Measurements from ENCODE around the gene LSM5.

Gene LSM5

DNA sequence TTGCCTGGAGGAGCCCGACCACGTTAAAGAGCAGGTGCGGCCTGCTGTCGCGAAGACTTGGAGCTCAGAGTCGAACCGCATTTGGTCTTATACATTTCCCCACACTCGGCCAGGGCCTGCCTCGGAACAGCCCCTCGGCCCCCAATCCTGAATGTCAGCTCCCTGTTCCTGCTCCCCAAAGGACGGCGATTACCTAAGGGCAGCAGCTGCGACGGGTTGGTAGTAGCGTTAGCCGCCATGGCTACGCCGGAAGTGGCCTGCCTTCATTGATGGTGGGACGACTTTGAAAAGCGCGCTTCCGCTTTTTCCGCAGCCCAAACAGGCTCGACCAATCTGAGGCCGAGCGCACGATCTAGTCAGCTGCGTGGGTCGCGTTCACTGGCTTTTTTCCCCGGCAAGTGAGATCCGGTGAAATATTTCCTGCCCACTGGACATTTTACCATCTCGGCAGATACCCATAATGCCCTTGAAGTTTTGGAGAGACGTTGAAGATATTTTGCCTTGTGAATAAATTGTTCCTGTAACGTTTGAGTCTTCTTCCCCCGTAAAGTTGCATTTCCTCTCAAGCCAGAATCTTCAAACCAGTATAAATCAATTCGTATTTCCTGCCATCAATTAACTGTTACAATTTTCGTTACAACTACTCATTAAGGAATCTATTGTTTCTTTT is at the start of gene LSM5:
Gene LSM5 (minus strand): TSS at position 254 of the 670 bp plus-strand sequence. CDS start 15 bp downstream, at position 239.
- peak; percentile 84 for DNase-seq

DNA sequence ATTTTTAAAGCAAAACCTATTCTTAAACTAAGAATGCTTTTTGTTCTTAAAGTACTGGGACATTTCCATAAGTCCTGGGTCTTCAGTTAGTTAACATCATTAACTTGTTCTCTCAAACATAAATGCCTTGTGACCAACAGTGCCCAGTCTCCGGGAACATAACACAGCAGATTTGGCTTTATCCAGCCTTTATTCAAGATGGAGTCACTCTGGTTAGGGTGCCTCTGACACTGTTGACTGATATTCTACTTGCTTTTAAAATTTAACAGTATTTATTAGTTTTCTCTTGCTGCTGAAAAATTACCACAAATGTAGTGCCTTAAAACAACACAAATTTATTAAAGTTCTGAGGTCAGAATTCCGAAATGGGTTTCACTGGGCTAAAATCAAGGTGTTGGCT is 49.2 kb upstream of the LSM5 start:
- DNase-seq: no peak

DNA sequence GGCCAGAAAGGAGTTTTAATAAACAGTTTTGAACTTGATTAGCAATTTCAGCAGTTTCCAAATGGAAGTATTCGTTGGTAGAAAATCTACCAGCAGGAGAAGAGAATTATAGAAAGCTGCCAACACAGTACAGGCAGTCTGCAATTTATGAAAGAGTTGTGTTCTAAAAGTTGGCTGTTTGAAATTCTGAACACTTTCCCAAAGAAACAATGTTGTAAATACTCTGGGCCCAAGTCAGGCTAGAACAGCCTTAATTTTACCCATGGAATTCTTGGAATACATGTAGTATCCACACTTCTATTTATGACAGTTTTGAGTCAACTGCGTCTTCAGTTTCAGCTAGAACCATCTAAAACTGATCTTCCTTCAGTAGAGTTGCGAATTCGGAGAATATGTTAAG is 47.6 kb upstream of the LSM5 start:
- DNase-seq: no peak

DNA sequence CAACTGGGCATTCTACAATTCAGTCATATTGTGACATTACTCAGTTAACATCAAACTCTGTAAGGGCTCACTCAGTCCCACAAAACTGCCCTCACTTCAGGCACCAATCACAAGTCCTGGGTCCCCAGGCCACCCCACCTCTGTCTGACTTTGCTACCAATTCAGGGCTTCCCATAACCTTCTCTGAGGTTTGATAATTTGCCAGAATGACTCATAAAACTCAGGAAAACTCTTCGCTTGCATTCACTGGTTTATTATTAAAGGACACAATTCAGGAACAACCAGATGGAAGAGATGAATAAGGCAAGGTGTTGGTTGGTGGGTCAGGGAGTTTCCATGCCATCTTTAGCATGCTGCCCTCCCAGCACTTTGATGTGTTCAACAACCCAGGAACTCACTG is 46.4 kb upstream of the LSM5 start:
- DNase-seq: no peak

DNA sequence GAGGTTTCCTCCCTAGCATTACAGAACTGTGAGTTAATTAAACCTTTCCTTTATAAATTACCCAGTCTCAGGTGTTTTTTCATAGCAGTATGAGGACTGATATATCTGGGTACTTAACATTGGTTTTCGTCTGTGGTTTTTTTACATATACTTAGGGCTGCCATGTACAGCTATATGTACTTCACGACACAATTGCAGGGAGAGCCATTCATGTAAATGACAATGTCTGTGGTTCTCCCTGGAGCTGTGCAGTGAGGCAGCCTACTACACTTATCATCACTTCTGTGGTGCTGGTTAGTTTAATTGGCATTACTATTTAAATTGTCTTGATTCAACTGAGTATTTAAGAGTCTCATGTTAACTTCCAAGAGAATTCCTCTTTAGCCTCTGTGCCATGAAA is 45.8 kb upstream of the LSM5 start:
- no peak for DNase-seq

DNA sequence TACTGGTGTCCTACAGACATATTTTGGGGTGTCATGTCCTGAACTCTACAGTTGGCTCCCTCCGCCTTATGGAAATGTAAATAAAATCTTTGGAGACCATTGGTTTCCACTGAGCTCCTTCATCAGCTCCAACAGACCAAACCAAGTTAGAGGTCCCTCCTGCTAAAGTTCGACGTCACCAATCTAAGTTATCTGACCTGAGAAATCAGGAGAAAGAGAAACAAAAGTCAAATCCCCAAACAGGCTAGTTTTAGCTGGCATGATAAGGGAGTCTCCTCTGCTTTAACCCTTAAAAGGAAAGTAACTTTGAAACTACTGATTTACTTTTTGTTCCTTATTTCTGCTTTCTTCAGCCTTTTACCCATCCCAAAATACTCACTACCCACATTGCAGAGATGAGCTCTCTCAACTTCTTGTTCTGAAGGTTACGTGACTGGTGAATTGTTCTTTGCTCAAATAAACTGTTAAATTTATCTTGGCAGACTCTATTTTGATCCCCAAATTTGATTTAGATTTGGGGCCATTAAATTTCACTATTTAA is 45.1 kb upstream of the LSM5 start:
- DNase-seq: no peak

DNA sequence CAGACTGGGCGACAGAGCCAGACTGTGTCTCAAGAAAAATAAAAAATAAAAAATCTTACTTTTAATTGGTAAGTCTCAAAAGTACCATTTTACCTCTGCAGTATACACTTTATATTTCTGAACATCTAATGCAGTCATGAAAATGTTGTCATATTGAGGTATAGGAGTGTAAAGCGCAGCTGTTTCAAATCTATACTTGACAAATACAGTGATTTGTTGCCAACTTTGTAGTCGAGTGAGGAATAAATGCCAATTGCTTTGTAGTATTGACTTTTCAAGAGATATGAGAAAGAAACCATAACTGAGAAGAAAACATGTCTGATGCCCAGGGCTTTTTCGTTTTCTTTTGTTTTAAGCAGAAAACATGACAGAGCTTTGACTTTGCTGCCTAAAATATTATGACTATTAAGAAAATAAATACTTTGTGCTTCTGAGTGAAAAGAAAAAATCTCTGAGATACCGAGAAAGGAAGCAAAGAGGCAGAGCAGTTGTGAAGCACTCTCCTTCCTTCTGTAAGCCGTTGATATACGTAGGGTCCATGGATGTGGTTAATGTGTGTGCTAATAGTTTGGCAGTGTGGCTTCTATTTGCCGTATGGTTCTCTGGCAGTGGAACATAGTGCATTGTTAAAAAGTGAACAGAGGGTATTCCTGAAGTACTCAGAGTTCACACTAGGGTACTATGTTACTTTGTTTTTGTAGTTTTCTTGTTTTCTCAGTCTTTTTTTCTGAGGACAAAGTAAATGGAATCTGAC is 43.3 kb upstream of the LSM5 start:
- DNase-seq: no peak

DNA sequence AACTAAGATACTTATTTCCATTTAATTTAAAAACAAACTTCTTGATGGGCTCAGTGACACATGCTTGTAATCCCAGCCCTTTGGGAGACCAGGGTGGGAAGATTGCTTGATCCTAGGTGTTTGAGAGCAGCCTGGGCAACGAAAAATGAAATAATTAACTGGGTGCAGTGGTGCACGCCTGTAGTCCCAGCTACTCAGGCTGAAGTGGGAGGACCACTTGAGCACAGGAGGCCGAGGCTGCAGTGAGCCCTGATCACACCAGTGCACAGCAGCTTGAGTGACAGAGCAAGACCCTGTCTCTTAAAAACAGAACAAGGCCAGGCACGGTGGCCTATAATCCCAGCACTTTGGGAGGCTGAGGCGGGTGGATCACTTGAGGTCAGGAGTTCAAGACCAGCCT is 42.5 kb upstream of the LSM5 start:
- DNase-seq: no peak

DNA sequence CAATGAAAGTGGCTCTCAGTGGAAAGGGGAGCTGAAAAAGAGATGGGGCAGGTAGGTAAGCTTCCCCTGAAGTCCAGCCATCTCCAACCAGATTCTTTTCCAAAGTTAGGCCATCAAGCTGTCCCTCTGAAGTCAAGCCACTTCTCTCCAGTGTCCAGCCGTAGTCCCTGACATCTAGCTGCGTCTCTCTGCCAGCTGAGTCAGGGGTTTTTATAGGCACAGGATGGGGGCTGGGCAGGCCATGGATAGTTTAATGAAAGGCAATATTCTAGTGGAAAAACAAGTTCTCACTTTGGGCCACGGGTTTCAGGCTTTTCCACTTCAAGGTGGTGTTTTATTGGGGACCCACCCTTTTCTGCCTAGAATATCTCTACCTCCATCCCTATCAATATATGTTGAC is 41.9 kb upstream of the LSM5 start:
- DNase-seq: no peak

DNA sequence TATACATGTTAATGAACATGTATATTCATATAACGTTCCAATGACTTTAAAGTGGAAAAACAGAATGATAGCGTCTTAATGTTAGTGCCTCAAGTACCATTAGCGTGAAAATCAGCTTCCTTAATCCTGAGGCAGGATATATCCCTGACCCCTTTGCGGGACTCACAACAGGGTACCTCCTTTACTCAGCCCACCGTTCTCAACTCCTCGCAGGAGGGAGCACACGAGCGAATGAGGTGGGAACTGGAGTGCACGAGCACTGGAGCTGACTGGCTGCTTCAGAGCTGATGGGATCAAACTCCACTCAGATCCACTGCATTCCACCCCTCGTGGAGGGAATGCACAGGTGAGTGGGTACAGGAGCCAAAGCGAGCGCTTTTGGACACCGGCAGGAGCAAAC is 41.2 kb upstream of the LSM5 start:
- no peak for DNase-seq

DNA sequence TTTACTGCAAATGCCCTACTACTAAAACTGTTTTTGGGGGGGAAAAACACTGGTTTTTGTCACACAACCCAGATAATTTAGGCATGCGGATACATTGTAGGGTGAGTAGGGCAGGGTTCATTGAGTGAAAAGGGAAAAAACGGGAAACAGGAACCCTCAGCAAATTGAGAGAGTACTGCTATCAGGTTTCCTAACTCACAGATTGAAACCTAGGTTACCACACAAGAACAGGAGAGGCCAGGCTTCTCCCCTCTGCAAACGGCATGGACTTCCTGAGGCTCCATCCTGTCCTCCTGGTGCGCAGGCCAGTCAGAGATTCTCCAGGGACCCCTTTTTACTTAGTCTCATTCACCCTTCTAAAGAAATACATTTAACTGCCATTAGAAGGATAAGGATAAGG is 35.7 kb upstream of the LSM5 start:
- no peak for DNase-seq

DNA sequence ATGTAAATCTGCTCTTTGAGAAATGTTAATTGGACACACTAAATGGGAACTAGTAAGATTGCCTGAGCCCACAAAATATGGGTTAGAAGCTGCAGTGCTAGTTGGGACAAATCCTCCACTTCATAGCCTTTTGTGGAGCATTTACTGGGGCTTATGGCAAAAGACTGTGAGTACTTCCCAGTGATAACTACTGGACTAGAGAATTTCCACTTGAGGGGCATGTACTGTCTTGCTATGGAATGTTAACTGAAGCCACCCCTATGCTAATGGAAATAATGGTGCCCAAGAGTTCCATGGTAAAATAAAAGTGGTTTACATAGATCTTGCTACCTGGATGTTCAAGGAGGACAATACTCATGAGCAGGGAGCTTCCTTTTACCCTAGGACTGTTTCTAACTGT is 34.5 kb upstream of the LSM5 start:
- no peak for DNase-seq

DNA sequence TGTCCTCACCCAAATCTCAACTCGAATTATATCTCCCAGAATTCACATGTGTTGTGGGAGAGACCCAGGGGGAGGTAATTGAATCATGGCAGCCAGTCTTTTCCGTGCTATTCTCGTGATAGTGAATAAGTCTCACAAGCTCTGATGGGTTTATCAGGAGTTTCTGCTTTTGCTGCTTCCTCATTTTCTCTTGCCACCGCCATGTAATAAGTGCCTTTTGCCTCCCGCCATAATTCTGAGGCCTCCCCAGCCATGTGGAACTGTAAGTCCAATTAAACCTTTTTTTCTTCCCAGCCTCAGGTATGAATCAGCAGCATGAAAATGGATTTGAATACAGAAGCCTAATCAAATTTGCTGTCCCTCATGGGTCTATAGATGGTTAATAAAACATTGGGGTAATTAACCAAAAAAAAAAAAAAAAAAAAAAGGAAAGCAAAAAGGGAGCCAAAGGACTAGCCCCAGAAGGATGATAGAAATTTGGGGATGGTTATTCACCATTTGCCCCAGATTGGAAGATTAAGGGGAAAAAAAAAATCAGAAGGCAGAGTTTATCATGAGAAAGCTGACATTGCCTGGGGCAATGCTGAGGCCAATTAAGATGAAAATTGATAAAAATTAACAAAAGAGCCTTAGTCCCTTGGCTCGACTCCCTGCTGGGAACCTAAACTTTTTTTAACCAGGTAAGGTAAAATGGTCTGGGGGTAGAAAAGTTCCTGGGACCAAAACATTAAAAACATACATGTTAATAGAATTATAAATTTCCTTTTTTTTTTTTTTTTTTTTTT is 32.8 kb upstream of the LSM5 start:
- no peak for DNase-seq

DNA sequence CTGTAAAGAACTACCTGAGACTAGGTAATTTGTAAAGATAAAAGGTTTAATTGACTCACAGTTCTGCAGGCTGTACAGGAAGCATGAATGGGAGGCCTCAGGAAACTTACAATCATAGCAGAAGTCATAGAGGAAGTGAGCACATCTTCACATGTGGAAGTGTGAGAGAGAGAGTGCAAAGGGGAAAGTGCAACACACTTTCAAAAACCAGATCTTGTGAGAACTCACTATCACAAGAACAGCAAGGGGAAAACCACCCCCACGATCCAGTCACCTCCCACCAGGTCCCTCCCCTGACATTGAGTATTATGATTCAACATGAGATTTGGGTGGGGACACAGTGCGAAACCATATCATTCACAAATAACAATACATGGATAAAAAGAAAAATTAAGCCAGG is 29.6 kb upstream of the LSM5 start:
- no peak for DNase-seq

DNA sequence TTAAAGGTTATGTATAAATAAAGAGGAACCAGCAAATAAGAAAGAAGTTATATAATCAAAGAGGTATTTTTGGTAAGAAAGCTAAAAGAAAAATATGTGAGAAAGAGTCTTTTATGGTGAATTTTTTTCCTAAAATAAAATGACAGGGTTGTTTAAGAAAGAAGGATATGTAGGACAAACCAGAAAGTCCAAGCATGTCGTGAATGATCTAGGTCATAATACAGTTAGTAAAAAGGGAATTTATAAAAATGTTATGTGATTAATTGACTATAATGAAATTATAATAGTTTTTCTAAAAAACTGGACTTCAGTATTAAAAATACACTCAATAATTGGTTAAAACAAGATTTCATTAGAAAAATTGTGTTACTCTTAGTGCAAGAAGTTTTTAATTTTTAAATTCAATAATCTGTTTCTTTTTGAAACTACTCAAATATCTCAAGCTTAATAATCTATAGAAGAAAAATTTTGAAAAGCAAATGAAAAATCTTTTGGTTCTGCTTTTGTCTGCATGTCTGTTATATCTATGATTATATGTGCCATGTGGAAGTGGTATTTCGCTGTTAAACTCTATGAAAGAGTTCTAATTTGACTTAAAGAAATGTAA is 28.5 kb upstream of the LSM5 start:
- no peak for DNase-seq

DNA sequence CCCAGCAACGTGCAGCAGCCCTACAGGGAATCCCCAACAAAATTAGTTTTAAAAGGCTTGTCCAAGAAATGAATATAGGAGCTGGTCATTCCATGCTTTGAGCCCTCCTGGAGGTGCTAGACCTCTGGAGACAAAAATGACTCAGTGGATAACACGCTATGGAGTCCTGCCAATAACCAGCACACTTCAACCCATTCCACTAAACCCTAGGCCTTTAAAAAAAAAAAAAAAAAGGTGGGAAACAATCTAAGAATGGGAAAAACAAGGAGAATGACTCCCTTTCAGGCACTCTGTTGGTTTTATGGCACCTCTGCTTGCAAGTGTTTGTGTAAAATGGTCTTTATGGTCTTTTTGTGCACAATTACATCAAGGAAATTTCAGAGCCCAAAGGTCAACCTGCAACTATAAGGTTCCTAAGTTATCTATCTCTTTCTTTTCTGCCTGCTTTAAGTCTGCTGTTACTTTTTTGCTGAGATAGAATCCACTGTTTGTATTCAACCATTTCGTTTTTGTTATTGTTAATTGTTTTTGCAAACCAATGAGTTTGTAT is 26.4 kb upstream of the LSM5 start:
- no peak for DNase-seq

DNA sequence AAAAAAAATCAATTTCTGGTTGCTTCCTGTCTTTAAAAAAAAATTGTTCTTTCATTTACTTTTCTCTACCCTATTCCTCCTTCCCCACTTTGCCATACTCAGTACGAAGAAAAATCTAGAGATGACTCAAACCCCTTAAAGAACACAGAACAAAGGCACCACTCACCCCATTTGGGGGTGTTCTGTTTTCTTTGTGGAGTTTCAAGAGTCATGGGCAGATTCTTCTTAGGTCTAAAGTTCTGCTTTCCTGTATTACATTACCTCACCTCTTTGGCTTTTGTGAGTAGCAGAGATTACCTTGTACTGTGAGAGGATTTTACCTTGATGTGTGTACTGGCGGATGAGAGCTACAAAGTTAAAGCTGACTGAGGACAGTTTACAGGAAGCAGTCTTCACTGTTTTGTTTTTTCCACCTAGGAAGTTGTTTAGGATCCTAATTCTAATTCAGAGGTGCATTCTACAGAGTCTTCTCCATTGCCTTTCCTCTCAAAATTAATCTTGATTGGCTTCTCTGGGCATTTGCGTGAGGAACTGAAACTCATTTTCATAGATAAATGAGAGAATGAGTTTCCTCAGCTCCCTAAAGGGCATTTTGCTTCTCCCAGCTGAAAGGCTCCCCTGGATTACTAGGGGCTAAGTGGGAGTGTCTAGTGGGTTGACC is 25.8 kb upstream of the LSM5 start:
- DNase-seq: no peak

DNA sequence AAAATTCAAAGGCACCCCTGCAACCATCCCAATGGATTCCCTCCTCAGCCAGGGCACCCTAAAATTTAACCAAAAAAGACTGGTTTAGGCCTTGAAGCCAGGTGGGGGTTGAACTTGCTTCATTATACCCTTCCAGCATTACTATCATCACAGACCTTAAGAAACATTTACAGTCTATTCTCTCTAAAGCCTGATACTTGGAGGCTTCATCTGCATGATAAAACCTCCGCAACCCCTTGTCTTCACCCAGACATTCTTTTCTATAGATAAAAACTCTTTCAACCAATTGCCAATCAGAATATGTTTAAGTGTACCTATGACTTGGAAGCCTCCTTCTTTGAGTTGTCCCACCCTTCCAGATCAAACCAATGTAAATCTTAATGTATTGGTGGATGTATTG is 23.0 kb upstream of the LSM5 start:
- no peak for DNase-seq

DNA sequence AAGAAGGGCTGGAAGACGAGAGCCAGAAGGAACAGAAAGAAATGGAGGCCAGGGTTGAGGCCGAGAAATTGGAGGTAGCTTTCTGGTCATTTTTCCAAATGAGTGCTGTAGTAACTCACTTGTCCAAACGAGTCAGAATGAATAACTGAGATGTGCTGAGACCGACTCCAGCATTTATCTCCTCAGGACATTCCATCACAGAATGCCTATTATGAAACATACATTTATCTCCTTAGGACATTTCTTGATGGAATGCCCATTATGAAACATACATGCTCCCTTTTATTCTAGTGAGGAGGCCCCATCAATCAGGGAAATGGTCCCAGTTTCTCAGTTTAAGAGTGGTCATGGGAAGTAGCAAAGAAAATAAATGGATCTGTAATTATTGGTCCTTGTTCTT is 21.6 kb upstream of the LSM5 start:
- DNase-seq: no peak

DNA sequence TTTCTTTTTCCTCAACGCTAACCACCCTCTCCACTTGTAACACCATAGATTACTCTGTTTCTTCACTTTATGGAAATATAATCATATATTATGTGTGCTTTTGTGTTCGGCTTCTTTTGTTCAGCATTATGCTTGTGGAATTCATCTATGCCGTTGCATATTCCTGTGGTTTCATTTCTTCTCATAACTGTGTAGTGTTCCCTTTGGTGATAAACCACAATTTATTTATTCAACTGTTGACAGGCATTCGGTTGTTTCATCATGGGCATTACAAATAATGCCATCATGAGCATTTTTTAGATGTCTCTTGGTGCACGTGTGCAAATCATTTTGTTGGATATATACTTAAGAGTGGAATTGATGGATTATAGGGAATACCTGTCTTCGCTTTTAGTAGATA is 17.2 kb upstream of the LSM5 start:
- DNase-seq: no peak

DNA sequence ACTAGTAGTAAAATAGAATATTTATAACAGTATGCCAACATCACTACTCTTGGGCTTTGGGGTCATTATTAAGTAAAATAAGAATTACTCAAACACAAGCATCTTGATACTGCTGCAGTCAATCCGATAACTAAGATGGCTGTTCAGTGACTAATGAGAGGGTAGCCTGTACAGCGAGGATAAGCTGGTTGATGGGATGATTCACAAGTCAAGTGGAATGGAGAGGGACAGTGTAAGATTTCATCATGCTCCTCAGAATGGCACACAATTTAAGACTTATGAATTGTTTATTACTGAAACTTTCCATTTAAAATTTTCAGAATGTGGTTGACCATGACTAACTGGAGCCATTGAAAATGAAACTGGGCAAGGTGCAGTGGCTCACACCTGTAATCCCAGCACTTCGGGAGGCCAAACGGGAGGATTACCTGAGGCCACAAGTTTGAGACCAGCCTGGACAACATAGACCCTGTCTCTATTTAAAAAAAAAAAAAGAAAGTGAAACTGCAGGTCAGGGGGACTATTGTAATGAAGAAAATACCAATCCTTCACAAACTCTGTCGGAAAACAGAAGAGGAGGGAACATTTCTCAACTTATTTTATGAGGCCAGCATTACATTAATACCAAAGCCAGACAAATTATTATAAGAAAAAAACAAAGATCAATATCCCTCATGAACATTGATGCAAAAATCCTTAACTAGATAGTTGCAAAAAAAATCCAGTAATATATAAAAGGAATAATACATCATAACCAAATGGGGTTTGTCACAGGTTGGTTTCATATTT is 16.3 kb upstream of the LSM5 start:
- DNase-seq: no peak

DNA sequence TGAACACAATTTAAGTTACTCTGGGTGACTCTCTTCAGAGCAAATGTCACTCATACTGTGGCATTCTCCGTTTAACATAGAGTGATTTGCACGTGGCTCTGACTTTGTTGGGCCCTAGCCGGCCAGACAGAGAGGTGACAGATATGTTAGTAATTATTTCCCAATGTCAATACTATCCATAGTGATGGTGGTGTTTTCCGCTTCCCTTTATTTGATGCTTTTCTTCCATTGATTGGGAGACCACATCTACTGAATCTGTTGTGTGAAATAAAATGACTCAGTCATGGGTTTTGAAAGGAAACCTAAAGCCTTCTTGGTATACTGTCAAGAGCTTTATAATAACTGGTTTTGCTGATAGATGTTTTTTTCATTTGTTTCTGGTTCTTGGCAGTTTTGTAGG is 12.5 kb upstream of the LSM5 start:
- DNase-seq: no peak

All from GDM1 (cell line).